Liver (tissue), 3 donors: Measurements from ENCODE around the gene MEN1.

Source experiments
- ATF3 ChIP-seq: IDR thresholded peaks from 2 replicates; pipeline ENCODE4 v1.6.1; 2016; ENCODE audit warnings: antibody characterized with exemption
- CTCF ChIP-seq: fragments of 150-350 bp; IDR thresholded peaks from 2 replicates; pipeline ENCODE4 v1.5.1; 2017; ENCODE audit warnings: improper control_type of control experiment, low read depth, low read length; ENCODE audit not compliant: missing input control
- GABPA ChIP-seq, 2 donors: IDR thresholded peaks in 1 of 2; conservative IDR thresholded peaks in 1 of 2; 2 replicates each; pipeline ENCODE4 v1.6.1; 2016; ENCODE audit warnings: antibody characterized with exemption in 2 of 2, mild to moderate bottlenecking in 1 of 2, moderate library complexity in 1 of 2
- JUND ChIP-seq, 2 donors: IDR thresholded peaks; 2 replicates each; pipeline ENCODE4 v1.6.1; 2016; ENCODE audit warnings: antibody characterized with exemption in 2 of 2
- MAX ChIP-seq: IDR thresholded peaks from 2 replicates; pipeline ENCODE4 v1.6.1; 2016; ENCODE audit warnings: antibody characterized with exemption
- RAD21 ChIP-seq, 2 donors: IDR thresholded peaks; 2 replicates each; pipeline ENCODE4 v1.6.1; 2016; ENCODE audit warnings: antibody characterized with exemption in 2 of 2, mild to moderate bottlenecking in 2 of 2
- YY1 ChIP-seq: IDR thresholded peaks from 2 replicates; pipeline ENCODE4 v1.6.1; 2016; ENCODE audit warnings: antibody characterized with exemption, mild to moderate bottlenecking
- donor health status: healthy.
- donor health status: healthy.

- TF ChIP-seq CTCF (no peak), RAD21 (IDR thresholded peaks at IDR 0.05) (no peak), YY1 (no peak), GABPA (IDR thresholded peaks at IDR 0.05 in 1 of 2, conservative IDR thresholded peaks at IDR 0.05 in 1 of 2) (no peak), MAX (no peak), JUND (IDR thresholded peaks at IDR 0.05) (no peak), ATF3 (no peak)
Observed at GRCh38 chr11:64764040-64764611, 46.2 kb downstream of the MEN1 start.
